Parathyroid adenoma (tissue), 2 donors: Measurements from ENCODE around the gene BRWD1.

Experiments used
- H2AFZ ChIP-seq: fragments of 300-600 bp; sonication (generic); one replicate; pipeline ENCODE4 v1.7.0; 2017; ENCODE audit warnings: antibody characterized with exemption, mild to moderate bottlenecking
- H3K27ac ChIP-seq: fragments of 300-600 bp; sonication (generic); one replicate; pipeline ENCODE4 v1.7.0; 2017
- H3K27me3 ChIP-seq: fragments of 300-600 bp; sonication (generic); one replicate; pipeline ENCODE4 v1.7.0; 2017; ENCODE audit warnings: low read length; ENCODE audit not compliant: control insufficient read depth, insufficient read depth
- H3K36me3 ChIP-seq: fragments of 300-600 bp; sonication (generic); one replicate; pipeline ENCODE4 v1.7.0; 2017; ENCODE audit warnings: low read length; ENCODE audit not compliant: control insufficient read depth, insufficient read depth
- H3K4me1 ChIP-seq: fragments of 300-600 bp; sonication (generic); one replicate; pipeline ENCODE4 v1.7.0; 2017; ENCODE audit warnings: control low read depth
- H3K4me2 ChIP-seq: fragments of 300-600 bp; sonication (generic); one replicate; pipeline ENCODE4 v1.7.0; 2017; ENCODE audit warnings: low read length
- H3K4me3 ChIP-seq: fragments of 300-600 bp; sonication (generic); one replicate; pipeline ENCODE4 v1.7.0; 2017; ENCODE audit warnings: low read depth, low read length
- H3K79me2 ChIP-seq: fragments of 300-600 bp; sonication (generic); one replicate; pipeline ENCODE4 v1.7.0; 2017; ENCODE audit warnings: control low read depth
- H3K9ac ChIP-seq: fragments of 300-600 bp; sonication (generic); one replicate; pipeline ENCODE4 v1.7.0; 2017; ENCODE audit warnings: mild to moderate bottlenecking
- H3K9me3 ChIP-seq: fragments of 300-600 bp; sonication (generic); one replicate; pipeline ENCODE4 v1.7.0; 2017; ENCODE audit warnings: low read length; ENCODE audit not compliant: control insufficient read depth
- CTCF ChIP-seq: fragments of 300-600 bp; sonication (generic); IDR thresholded peaks from one replicate; pipeline ENCODE4 v1.7.0; 2017; ENCODE audit warnings: antibody characterized with exemption, mild to moderate bottlenecking
- donor health status: primary hyperparathyroidism.

BRWD1 gene

GRCh38 chr21:39181205-39181818 is 132.1 kb downstream of the BRWD1 start:
- H3K4me2 ChIP-seq = no peak overlapping the region
- no peak for TF ChIP-seq CTCF
- H2AFZ ChIP-seq = no peak overlapping the region
- no peak overlapping the region for H3K4me3 ChIP-seq
- no peaks in the 10 kb centered on the region for H3K9me3 ChIP-seq
- H3K4me1 ChIP-seq = peaks cover 4% of the 10 kb centered on the region
- no peak overlapping the region for H3K9ac ChIP-seq
- H3K79me2 ChIP-seq = no peaks in the 10 kb centered on the region
- no peak overlapping the region for H3K27ac ChIP-seq
- no peaks in the 10 kb centered on the region for H3K27me3 ChIP-seq
- H3K36me3 ChIP-seq = no peaks in the 10 kb centered on the region

GRCh38 chr21:39180429-39181019 is 132.9 kb downstream of the BRWD1 start:
- no peaks in the 10 kb centered on the region for H3K27me3 ChIP-seq
- H3K79me2 ChIP-seq = no peaks in the 10 kb centered on the region
- H3K9me3 ChIP-seq = no peaks in the 10 kb centered on the region
- no peak overlapping the region for H3K9ac ChIP-seq
- no peak overlapping the region for H3K27ac ChIP-seq
- H3K4me1 ChIP-seq = peaks cover 4% of the 10 kb centered on the region
- no peak for TF ChIP-seq CTCF
- no peak overlapping the region for H3K4me3 ChIP-seq
- no peaks in the 10 kb centered on the region for H3K36me3 ChIP-seq
- H3K4me2 ChIP-seq = no peak overlapping the region
- no peak overlapping the region for H2AFZ ChIP-seq

GRCh38 chr21:39178421-39178820 is 135.0 kb downstream of the BRWD1 start:
- Histone ChIP-seq H3K4me2 (no peak overlapping the region), H3K9ac (no peak overlapping the region), H3K4me3 (no peak overlapping the region), H3K79me2 (no peaks in the 10 kb centered on the region), H3K4me1 (peaks cover 4% of the 10 kb centered on the region), H3K36me3 (no peaks in the 10 kb centered on the region), H3K27ac (no peak overlapping the region), H3K27me3 (no peaks in the 10 kb centered on the region), H2AFZ (no peak overlapping the region), H3K9me3 (no peaks in the 10 kb centered on the region)
- no peak for TF ChIP-seq CTCF

GRCh38 chr21:39176271-39176709 is 137.1 kb downstream of the BRWD1 start:
- no peaks in the 10 kb centered on the region for H3K4me1 ChIP-seq
- no peaks in the 10 kb centered on the region for H3K27me3 ChIP-seq
- H3K36me3 ChIP-seq = no peaks in the 10 kb centered on the region
- H3K4me2 ChIP-seq = no peak overlapping the region
- no peaks in the 10 kb centered on the region for H3K9me3 ChIP-seq
- TF ChIP-seq CTCF = no peak
- no peak overlapping the region for H3K27ac ChIP-seq
- H3K79me2 ChIP-seq = no peaks in the 10 kb centered on the region
- H3K4me3 ChIP-seq = no peak overlapping the region
- H2AFZ ChIP-seq = no peak overlapping the region
- H3K9ac ChIP-seq = no peak overlapping the region

- Histone ChIP-seq H3K9me3 (no peaks in the 10 kb centered on the region), H3K79me2 (no peaks in the 10 kb centered on the region), H3K4me1 (no peaks in the 10 kb centered on the region), H3K4me2 (no peak overlapping the region), H3K9ac (no peak overlapping the region), H3K36me3 (no peaks in the 10 kb centered on the region), H2AFZ (no peak overlapping the region), H3K27ac (no peak overlapping the region), H3K4me3 (no peak overlapping the region), H3K27me3 (no peaks in the 10 kb centered on the region)
- no peak for TF ChIP-seq CTCF
Observed at GRCh38 chr21:39175665-39176064, 137.8 kb downstream of the BRWD1 start.
